Measurements from ENCODE around the gene RASD2.

The RASD2 gene

GRCh38 chr22:35519306-35520000, 21.2 kb upstream of the RASD2 start:
- no peak for DNase-seq

- DNase-seq, result no peak
These were observed 19.0 kb upstream of the RASD2 start for GRCh38 chr22:35521358-35522224.

GRCh38 chr22:35522225-35523149, 18.1 kb upstream of the RASD2 start:
- no peak for DNase-seq

- DNase-seq, result no peak
These were observed 17.3 kb upstream of the RASD2 start for GRCh38 chr22:35523167-35523947.

GRCh38 chr22:35524966-35525686, 15.5 kb upstream of the RASD2 start:
- DNase-seq, result no peak

- DNase-seq, result no peak
These were observed 14.8 kb upstream of the RASD2 start for GRCh38 chr22:35525687-35526332.

GRCh38 chr22:35526333-35526979, 14.2 kb upstream of the RASD2 start:
- DNase-seq, result no peak

- DNase-seq, result no peak
These were observed 11.7 kb upstream of the RASD2 start for GRCh38 chr22:35528927-35529326.

- no peak for DNase-seq
These were observed 9.9 kb upstream of the RASD2 start for GRCh38 chr22:35530700-35531099.

- DNase-seq, result no peak
These were observed 9.4 kb upstream of the RASD2 start for GRCh38 chr22:35531202-35531601.

GRCh38 chr22:35531676-35532075, 9.0 kb upstream of the RASD2 start:
- no peak for DNase-seq

GRCh38 chr22:35533365-35534029, 7.1 kb upstream of the RASD2 start:
- DNase-seq, result no peak

GRCh38 chr22:35534091-35534490, 6.5 kb upstream of the RASD2 start:
- no peak for DNase-seq

GRCh38 chr22:35537232-35537631, 3.4 kb upstream of the RASD2 start:
- DNase-seq, result no peak

- DNase-seq, result no peak
These were observed 1.8 kb upstream of the RASD2 start for GRCh38 chr22:35538801-35539321.

- DNase-seq, result no peak
These were observed 1.1 kb upstream of the RASD2 start for GRCh38 chr22:35539487-35539886.

- DNase-seq, result peak; percentile 38
These were observed 579 bp upstream of the RASD2 start for GRCh38 chr22:35539910-35540594.

GRCh38 chr22:35541254-35541748, 670 bp downstream of the RASD2 start:
- DNase-seq, result no peak

Data from fibroblast of skin of right quadriceps (primary cell).